DMS153 (cell line): ENCODE measurements around the gene GPR37L1.
A peak's percentile ranks its signal among the peaks of the same experiment; 100 is the strongest.
"Not testable (repeated sequence)": the region's sequence is repeated elsewhere in the genome, so short reads cannot be mapped to it uniquely, and the experiment has no call there.

ENCODE experiments used
- DNase-seq: peaks from one replicate; lab custom pipeline; 2025; lab: John Stamatoyannopoulos, UW

Gene GPR37L1

DNA sequence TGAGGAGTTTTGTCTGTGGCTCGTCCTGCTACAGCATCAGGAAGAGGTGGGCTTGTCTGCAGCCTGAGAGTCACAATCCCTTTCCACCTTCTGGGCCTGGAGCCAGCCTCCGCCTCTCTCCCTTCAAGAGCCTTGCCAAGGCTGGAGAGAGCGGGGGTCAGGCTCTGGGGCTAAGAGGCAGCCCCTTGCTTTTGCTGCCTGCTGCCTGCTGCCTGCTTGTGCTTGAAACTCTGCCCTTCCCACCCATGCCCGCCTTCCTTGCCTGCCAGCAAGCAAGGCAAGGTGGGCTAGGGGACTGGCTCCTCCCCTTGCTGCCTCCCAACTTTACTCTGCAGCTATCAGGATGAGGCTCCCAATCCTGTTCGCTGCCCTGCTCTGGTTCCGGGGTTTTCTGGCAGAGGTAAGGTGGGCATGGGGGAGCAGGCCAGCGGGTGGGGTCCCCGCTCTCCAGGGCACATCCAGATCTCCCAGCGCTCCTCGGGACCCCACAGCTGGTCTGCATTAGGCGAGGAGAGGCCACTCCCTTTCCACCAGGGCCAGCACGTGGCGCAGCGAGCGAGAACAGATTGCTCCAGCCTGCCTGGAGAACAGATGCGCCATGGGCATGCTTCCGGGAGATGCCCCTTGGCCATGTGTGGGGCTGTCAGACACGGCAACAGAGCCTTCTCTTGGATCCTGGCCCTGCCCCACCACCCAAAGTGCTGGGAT lies 45.1 kb downstream of the GPR37L1 start:
- DNase-seq, result peak; percentile 19

DNA sequence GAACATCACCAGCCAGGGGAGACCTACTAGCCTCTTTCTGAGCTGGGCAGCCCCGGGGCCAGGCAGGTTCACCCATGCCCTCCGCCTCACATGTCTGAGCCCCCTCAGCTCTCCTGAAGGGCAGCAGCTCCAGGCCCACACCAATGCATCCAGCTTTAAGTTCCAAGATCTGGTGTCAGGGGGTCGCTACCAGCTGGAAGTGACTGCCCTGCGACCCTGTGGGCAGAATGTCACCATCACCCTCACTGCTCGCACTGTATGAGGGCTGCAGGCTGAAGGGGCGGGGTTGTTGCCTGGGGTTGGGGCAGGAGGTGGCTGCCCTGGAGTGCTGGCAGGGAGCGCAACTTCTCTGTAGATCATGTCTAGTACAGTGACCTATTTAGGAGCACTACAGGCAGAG lies 46.1 kb downstream of the GPR37L1 start:
- no peak for DNase-seq

DNA sequence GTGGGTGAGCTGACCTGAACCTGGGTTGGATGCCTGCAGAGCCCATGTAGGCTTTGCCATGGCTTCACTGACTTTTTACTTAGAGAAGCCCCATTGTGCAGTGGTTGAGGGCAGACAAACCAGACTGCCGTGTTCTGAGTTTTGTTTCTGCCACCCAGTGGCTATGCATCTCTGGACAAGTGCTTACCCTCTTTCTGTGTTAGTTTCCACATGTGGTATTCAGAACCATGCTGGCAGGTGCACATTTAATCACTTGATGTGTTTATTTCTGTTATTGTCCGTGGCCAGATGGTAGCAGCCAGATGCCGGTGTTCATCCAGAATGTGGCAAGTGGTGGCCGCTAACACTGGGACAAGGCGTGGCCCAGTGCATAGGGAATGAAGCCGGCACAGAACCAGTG lies 48.0 kb downstream of the GPR37L1 start:
- peak; percentile 73 for DNase-seq

DNA sequence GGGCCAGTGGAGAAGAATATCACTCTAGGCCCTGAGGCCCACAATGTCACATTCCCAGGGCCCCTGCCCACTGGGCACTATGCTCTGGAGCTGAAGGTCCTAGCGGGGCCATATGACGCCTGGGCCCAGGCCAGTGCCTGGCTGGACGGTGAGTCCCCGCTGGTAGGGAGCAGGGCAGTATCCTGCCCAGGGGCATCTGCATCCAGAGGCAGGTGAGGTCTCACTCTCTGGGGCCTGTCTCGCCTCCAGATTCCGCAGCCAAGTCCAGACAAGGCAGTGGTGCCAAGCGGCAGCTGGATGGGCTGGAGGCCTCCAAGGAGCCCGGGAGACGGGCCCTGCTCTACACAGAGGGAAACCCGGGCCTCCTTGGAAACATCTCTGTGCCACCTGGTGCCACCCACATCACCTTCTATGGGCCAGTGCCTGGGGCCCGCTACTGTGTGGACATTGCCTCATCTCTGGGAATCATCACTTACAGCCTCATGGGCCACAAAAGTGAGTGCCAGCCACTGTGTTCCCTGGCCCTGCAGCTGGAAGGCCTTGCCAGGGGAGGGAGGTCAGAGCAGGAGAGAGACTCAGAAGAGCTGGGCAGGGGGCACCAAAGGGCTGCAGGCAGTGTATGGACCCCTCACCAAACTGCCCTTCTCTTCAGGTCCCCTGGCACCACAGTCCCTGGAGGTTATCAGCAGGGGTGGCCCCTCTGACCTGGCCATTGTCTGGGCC lies 48.7 kb downstream of the GPR37L1 start:
- DNase-seq, result no peak

DNA sequence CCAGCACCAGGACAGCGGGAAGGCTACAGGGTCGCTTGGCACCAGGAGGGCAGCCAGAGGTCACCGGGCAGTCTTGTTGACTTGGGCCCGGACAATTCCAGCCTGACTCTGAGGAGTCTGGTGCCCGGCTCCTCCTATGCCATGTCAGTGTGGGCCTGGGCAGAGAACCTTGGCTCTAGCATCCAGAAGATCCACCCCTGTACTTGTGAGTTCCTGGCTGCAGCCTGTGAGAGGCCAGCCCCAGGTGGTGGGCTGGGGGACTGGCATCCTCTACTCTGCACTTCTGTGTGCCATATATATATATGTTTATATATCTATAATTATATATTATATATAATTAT lies 49.3 kb downstream of the GPR37L1 start:
- no peak for DNase-seq

DNA sequence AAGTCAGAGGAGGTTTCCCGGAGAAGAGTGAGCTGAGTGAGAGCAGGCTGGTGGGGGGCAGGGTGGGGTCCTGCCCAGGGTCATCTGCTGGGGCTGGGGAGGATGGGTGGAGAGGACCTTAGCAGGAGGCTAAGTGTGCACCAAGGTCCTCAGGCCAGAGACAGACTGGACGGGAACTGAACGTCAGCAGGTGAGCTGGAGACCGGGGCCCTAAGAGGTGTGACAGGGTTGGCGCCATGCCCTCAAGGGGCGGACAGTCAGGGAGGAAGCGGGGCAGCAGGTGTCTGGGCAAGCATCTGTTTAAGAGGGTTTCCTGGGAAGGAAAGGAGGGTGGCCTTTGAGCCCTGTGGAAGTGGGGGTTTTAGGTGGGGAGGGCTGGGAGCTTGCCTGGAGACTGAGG lies 51.3 kb downstream of the GPR37L1 start:
- no peak for DNase-seq

DNA sequence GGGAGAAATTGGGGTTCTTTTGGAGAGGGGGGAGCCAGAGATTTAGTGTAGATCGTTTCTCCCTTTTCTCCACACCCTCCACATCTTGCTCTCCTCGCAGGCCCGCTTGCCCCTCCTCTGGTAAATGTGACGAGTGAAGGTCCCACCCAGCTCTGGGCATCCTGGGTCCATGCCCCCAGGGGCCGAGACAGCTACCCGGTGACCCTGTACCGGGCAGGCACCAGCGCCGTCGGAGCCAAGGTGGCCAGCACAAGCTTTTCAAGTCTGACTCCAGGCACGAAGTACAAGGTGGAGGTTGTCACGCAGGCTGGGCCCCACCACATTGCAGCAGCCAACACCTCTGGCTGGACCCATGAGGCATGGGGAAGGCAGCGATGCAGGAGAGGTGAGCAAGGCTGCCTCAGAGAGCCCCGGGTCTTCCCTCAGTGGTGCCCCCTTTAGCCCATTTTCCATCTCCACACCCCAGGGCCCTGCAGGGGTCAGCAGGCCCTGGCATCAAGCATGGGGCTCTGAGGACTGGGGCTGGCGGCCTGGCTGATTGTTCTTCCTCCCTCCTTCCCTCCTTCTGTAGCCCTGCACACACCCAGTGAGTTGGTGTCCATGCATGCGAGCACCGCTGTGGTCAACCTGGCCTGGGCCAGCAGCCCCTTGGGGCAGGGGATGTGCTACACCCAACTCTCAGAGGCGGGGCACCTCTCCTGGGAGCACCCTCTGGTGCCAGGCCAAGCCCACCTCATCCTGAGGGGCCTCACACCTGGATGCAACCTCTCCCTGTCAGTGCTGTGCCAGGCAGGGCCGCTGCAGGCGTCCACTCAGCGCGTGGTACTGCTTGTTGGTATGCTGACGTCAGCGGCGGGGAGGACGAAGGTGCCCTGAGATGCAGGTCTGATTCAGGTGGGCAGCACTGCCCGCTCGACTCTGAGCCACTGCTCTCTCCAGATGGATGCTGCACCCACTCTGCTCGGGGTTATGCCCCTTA lies 54.5 kb downstream of the GPR37L1 start:
- no peak for DNase-seq

DNA sequence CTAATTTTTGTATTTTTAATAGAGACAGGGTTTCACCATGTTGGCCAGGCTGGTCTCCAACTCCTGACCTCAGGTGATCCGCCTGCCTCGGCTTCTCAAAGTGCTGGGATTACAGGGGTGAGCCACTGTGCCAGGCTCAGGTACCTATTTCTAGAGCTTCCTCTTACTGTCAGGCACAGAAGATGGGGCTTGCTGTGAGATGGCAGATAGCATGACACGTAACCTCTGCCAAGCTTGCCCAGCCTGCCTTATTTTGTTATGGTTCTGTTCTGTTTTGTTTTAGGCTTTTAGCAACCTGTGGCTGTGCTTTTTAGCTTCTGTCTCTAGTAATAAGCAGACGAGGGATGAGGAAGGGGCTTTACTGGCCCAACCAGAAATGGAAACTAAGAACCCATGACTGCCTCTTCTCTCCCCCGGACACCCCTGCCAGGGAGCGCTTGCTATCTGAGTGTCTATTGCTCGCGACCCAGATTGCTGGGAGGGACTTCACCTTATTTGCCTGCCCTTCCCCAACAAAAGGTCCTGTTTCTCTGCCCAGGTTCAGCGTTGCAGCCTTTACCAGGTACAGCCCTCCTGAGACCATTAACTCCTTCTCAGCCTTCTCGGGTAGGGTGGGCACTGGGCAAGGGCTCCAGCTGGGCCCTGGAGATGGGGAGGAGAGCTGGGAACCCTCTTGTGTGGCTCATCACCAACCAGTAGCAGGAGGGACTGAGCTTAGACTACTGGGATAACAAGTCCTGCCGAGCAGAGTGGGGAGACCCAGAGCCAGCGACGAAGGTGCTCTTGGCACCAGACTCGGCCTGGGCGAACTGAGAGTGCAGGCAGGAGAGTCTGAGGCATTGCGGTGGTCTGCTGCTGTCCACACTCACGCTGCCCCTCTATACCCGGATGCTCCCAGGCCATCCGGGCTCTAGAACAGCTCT lies 57.4 kb downstream of the GPR37L1 start:
- no peak for DNase-seq

DNA sequence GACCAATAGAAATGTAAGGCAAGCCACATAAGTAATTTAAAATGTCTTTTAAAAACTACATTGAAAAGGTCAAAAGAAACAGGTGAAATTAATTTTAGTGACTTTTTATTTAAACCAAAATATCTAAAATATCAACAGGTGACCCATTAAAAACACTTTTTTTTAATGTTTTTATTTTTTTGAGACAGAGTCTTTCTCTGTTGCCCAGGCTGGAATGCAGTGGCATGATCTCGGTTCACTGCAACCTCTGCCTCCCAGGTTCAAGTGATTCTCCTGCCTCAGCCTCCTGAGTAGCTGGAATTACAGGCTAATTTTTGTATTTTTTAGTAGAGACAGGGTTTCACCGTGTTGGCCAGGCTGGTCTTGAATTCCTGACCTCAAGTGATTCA lies 58.0 kb downstream of the GPR37L1 start:
- DNase-seq, result not testable (repeated sequence)

DNA sequence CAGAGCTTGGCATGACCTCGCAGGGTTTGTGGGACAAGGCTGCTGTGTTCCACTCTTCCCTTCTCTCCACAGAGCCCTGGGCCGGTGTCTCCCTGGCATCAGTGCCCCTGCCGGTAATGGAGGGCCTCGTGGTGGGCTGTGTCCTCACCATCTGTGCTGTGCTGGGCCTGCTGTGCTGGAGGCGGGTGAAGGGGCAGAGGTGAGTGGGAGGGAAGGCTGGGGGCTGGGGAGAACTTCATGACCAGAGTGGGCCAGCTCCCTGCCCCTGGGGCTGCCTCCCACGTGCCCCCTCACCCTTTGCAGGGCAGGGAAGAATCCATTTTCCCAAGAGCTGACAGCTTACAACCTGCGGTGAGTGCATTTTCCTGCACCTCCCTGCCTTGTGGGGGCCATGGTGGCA lies 58.9 kb downstream of the GPR37L1 start:
- no peak for DNase-seq

DNA sequence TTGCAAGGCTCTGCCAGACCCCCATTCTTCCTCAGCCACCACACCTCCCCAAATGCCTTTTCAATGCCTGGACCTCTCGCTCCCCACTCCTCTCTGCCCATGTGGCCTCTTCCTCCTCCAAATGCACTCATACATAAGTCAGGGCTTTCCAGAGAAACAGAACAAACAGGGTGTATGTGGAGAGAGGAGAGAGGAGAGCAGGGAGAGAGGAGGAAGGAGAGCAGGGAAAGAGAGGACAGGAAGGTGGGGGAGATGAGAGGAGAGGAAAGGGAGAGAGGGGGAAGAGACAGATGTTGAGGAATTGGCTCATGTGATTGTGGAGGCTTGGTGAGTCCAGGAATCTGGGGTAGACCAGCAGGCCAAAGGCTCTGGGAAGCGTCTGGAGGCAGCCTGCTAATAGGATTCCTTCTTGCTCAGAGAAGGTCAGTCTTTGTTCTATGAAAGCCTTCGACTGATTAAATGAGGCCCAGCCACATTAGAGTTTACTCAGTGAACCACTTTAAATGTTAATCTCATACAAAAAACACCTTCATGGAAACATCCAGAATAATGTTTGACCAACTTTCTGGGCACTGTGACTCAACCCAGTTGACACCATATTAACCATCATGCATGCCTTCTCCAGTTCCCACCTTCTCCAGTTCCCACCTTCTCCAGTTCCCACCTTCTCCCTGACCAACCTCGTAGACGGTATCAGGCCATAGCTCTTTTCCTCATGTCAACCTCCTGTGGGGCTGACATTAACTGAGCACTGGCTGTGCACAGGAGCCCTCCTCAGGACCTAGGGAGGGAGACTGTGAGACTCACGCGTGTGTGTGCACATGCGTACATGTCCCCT lies 59.5 kb downstream of the GPR37L1 start:
- no peak for DNase-seq
